Esophagus muscularis mucosa (tissue), 3 donors: Measurements from ENCODE around the gene KLRF1.

Experiments used
- POLR2AphosphoS5 ChIP-seq, 2 donors: sonication (generic); formaldehyde crosslinking; IDR thresholded peaks; one replicate each; pipeline ENCODE4 v1.6.1; 2017; ENCODE audit warnings: antibody characterized with exemption in 2 of 2
- TF ChIP-seq, protein P1 (sequence below), 3 experiments: fragments of 200-600 bp in 2 of 3; fragments of 450-650 bp in 1 of 3; sonication (generic) in 2 of 3; IDR thresholded peaks; one replicate each; pipeline ENCODE4 v1.5.1; 2017 to 2019; ENCODE audit warnings: antibody characterized with exemption in 3 of 3, mild to moderate bottlenecking in 2 of 3, moderate library complexity in 1 of 3

- TF ChIP-seq, protein P1, sequence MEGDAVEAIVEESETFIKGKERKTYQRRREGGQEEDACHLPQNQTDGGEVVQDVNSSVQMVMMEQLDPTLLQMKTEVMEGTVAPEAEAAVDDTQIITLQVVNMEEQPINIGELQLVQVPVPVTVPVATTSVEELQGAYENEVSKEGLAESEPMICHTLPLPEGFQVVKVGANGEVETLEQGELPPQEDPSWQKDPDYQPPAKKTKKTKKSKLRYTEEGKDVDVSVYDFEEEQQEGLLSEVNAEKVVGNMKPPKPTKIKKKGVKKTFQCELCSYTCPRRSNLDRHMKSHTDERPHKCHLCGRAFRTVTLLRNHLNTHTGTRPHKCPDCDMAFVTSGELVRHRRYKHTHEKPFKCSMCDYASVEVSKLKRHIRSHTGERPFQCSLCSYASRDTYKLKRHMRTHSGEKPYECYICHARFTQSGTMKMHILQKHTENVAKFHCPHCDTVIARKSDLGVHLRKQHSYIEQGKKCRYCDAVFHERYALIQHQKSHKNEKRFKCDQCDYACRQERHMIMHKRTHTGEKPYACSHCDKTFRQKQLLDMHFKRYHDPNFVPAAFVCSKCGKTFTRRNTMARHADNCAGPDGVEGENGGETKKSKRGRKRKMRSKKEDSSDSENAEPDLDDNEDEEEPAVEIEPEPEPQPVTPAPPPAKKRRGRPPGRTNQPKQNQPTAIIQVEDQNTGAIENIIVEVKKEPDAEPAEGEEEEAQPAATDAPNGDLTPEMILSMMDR (IDR thresholded peaks at IDR 0.05), result no peak
- no peak for TF ChIP-seq POLR2AphosphoS5 (IDR thresholded peaks at IDR 0.05)
Observed at GRCh38 chr12:9786726-9787717, 40.3 kb upstream of the KLRF1 start.
